HG03575 (cell line): Measurements from ENCODE around the gene KLK10.
"Not testable (repeated sequence)": the region's sequence is repeated elsewhere in the genome, so short reads cannot be mapped to it uniquely, and the experiment has no call there.

Experiments used
- ATAC-seq: cut with Tn5 transposase; IDR thresholded peaks from one replicate; pipeline ENCODE4 v1.9.1; 2021; ENCODE audit not compliant: unreplicated experiment, insufficient number of reproducible peaks, low FRiP score; ENCODE audit errors: extremely low read depth

KLK10 gene

GRCh38 chr19:50975766-50976165 is 43.7 kb downstream of the KLK10 start:
- ATAC-seq, result no peak

- no peak for ATAC-seq
These were observed 44.6 kb downstream of the KLK10 start for GRCh38 chr19:50974702-50975556.

GRCh38 chr19:50972795-50973376 is 46.6 kb downstream of the KLK10 start:
- no peak for ATAC-seq

- not testable (repeated sequence) for ATAC-seq
These were observed 49.7 kb downstream of the KLK10 start for GRCh38 chr19:50969810-50970209.

- no peak for ATAC-seq
These were observed 50.1 kb downstream of the KLK10 start, which contains the start of gene KLK6 for GRCh38 chr19:50969413-50969760. TSS of gene KLK6 (minus strand) at chr19:50969591. CDS start at chr19:50968104, 1,487 bp downstream.

- no peak for ATAC-seq
These were observed 50.6 kb downstream of the KLK10 start for GRCh38 chr19:50968716-50969412.

- no peak for ATAC-seq
These were observed 51.4 kb downstream of the KLK10 start for GRCh38 chr19:50967929-50968715.

GRCh38 chr19:50964266-50964665 is 55.2 kb downstream of the KLK10 start:
- no peak for ATAC-seq

GRCh38 chr19:50963381-50963780 is 56.1 kb downstream of the KLK10 start:
- no peak for ATAC-seq
